A673 (cell line): ENCODE measurements around the gene PROM1.

Experiments used
- CTCF ChIP-seq: fragments of 300-800, 200-600 bp; sonication (generic); conservative IDR thresholded peaks from 2 replicates; pipeline ENCODE4 v1.5.1; 2017; ENCODE audit warnings: low read depth, mild to moderate bottlenecking, antibody characterized with exemption, low read length, moderate library complexity, mixed read lengths
- EZH2 ChIP-seq: fragments of 200-600 bp; sonication (generic); IDR thresholded peaks from 2 replicates; pipeline ENCODE4 v1.6.1; 2017; ENCODE audit warnings: borderline replicate concordance, low read depth, mild to moderate bottlenecking, mixed read lengths, antibody characterized with exemption, low read length; ENCODE audit not compliant: poor library complexity, severe bottlenecking

- 0 out of 2 replicates have a peak, but pooled peaks have one; percentile 14 for TF ChIP-seq CTCF
- TF ChIP-seq EZH2, result no peak
Measured at GRCh38 chr4:16125571-16126445, 42.0 kb upstream of the PROM1 start.
